Body of pancreas (tissue), 4 donors: Measurements from ENCODE around the gene IL18R1.

Experiments used
- POLR2A ChIP-seq, 3 donors: fragments of 450-650 bp; IDR thresholded peaks; one replicate each; pipeline ENCODE4 v1.6.1; 2016; ENCODE audit warnings: antibody characterized with exemption in 3 of 3, mild to moderate bottlenecking in 2 of 3
- TF ChIP-seq, protein P1 (sequence below), 7 experiments: fragments of 450-650 bp in 4 of 7; fragments of 200-600 bp in 3 of 7; sonication (generic) in 3 of 7; IDR thresholded peaks; one replicate each; pipeline ENCODE4 v1.5.1; 2016 to 2019; ENCODE audit warnings: antibody characterized with exemption in 7 of 7

- TF ChIP-seq, protein P1, sequence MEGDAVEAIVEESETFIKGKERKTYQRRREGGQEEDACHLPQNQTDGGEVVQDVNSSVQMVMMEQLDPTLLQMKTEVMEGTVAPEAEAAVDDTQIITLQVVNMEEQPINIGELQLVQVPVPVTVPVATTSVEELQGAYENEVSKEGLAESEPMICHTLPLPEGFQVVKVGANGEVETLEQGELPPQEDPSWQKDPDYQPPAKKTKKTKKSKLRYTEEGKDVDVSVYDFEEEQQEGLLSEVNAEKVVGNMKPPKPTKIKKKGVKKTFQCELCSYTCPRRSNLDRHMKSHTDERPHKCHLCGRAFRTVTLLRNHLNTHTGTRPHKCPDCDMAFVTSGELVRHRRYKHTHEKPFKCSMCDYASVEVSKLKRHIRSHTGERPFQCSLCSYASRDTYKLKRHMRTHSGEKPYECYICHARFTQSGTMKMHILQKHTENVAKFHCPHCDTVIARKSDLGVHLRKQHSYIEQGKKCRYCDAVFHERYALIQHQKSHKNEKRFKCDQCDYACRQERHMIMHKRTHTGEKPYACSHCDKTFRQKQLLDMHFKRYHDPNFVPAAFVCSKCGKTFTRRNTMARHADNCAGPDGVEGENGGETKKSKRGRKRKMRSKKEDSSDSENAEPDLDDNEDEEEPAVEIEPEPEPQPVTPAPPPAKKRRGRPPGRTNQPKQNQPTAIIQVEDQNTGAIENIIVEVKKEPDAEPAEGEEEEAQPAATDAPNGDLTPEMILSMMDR (IDR thresholded peaks at IDR 0.05) = no peak
- no peak for TF ChIP-seq POLR2A (IDR thresholded peaks at IDR 0.05)
Observed at GRCh38 chr2:102401456-102401855, 45.9 kb downstream of the IL18R1 start.
